ENCODE data around the gene LMAN2. TPM values are rescaled to one million over a fixed set of nuclear protein-coding genes. Genes with fewer than 3 reads are reported as not detected.
"Not testable (repeated sequence)": the region's sequence is repeated elsewhere in the genome, so short reads cannot be mapped to it uniquely, and the experiment has no call there.

The LMAN2 gene
- total RNA-seq, 2 donors from 2014 or later = 159 to 167 TPM

DNA sequence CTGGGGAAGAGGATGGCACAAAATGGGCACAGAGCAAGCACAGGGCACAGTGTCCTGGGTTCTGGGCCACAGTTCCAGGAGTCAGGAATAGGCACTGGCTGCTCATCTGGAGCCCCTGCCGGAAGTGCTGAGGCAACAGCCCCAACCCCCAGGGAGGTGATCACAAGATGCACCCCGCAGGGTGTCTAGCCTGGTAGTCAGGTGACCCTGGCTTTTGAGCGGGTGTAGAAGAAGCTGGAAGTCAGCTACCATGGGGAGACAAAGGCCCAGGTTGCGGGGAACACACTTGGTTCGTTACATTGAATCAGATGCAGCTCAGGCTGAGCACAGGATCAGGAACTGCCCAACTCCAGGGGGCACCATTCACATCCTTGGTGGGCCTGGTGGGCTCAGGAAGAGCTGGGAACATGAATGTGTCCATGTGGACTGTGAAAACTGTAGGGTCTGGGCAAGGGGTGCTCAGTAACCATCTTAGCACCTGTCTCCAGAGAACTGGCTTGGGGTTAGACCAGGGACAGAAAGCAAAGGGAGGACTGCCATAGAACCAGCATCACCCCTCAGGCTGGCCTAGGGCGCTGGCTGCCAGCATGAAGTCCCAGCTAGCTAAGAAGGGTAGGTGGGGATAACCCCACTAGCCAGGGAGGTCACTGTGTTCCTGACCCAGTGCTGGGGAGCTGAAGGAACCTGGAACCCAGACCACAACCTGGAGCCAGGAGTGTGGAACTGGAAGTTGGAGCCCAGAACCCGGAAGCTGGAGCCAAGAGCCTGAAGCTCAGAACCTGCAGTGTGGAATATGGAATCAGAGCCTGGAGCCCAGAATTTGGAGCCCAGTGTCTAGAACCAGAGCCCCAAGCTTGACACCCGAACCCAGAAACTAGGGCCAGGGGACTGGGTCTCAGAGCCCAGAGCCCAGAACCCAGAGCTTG lies 26.6 kb upstream of the LMAN2 start:
- ATAC-seq (ENCODE audit: insufficient number of reproducible peaks, low FRiP score, low read depth) (no peak), DNase-seq (ENCODE audit: low spot score) (no peak)
- Histone ChIP-seq H3K27ac (no peak overlapping the region), H3K4me3 (no peak overlapping the region), H3K27me3 (replicated peaks; ENCODE audit: insufficient read depth) (no peaks in the 10 kb centered on the region), H3K9me3 (no peaks in the 10 kb centered on the region), H3K36me3 (no peaks in the 10 kb centered on the region), H3K4me1 (ENCODE audit: control insufficient read depth in 1 of 2, low read depth in 2 of 2) (no peaks in the 10 kb centered on the region)
- TF ChIP-seq, protein P1, sequence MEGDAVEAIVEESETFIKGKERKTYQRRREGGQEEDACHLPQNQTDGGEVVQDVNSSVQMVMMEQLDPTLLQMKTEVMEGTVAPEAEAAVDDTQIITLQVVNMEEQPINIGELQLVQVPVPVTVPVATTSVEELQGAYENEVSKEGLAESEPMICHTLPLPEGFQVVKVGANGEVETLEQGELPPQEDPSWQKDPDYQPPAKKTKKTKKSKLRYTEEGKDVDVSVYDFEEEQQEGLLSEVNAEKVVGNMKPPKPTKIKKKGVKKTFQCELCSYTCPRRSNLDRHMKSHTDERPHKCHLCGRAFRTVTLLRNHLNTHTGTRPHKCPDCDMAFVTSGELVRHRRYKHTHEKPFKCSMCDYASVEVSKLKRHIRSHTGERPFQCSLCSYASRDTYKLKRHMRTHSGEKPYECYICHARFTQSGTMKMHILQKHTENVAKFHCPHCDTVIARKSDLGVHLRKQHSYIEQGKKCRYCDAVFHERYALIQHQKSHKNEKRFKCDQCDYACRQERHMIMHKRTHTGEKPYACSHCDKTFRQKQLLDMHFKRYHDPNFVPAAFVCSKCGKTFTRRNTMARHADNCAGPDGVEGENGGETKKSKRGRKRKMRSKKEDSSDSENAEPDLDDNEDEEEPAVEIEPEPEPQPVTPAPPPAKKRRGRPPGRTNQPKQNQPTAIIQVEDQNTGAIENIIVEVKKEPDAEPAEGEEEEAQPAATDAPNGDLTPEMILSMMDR (IDR thresholded peaks at IDR 0.05) = no peak

DNA sequence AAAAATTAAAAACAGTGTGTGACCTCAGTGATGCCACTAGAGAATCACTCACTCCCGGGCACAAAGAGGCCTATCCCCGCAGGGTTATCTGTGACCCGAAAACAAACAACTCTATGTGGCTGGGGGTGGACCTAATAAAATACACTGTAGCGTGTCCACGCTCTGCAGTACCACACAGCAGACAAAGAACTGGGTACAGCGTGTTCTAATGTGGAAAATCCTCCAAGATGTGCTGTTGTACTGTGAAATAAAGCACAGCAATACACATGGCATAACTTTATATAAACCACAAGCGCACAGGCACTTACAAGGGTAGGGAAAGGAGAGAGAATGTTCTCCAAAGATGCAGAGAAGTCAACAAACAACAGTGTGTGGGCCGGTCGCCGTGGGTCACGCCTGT lies 24.6 kb upstream of the LMAN2 start:
- Histone ChIP-seq H3K4me3 (no peak overlapping the region), H3K27ac (no peak overlapping the region), H3K4me1 (ENCODE audit: control insufficient read depth in 1 of 2, low read depth in 2 of 2) (peaks cover 0 to 3% of the 10 kb centered on the region in 2 donors), H3K9me3 (no peaks in the 10 kb centered on the region), H3K27me3 (replicated peaks; ENCODE audit: insufficient read depth) (no peaks in the 10 kb centered on the region), H3K36me3 (no peaks in the 10 kb centered on the region)
- no peak for DNase-seq (ENCODE audit: low spot score)
- ATAC-seq (ENCODE audit: insufficient number of reproducible peaks, low FRiP score, low read depth) = no peak
- TF ChIP-seq, protein P1 (IDR thresholded peaks at IDR 0.05) = no peak

DNA sequence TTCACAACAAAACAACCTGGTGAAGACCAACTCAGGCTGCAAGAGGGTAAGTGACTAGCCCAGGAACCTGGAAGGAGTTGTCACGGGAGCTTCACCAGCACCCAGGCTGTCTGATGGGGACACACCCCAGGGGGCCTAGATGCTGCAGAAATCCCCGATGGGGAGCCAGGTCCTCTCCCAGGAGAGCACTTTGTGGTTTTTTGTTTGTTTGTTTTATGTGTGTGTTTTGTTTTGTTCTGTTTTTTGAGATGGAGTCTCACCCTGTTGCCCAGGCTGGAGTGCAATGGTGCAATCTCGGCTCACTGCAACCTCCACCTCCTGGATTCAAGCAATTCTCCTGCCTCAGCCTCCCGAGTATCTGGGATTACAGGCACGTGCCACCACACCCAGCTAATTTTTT lies 24.0 kb upstream of the LMAN2 start:
- DNase-seq (ENCODE audit: low spot score); H3K36me3 ChIP-seq; H3K4me3 ChIP-seq; ATAC-seq (ENCODE audit: insufficient number of reproducible peaks, low FRiP score, low read depth); H3K9me3 ChIP-seq; H3K27me3 ChIP-seq (replicated peaks; ENCODE audit: insufficient read depth); H3K4me1 ChIP-seq (ENCODE audit: control insufficient read depth in 1 of 2, low read depth in 2 of 2); H3K27ac ChIP-seq: not testable (repeated sequence)

DNA sequence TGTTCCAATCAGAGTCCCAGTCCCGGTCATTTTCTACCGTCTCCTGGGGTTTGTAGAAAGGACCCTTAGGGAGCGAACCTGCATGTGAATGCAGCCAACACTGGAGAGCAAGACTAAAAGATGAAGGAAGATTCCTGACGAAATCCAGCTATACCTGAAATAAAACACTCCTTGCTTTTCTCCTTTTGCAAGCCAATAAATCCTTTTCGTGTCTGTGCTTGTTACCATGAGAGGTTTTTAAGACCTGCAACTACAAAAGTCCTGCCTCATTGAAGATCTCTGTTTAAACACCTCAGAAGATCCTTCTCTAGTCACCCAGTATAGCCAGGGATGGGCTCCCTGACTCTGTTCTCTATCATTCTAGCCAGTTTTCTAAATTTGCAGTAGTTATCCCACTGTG lies 22.7 kb upstream of the LMAN2 start:
- no peaks in the 10 kb centered on the region for H3K9me3 ChIP-seq
- H3K4me3 ChIP-seq = no peak overlapping the region
- ATAC-seq (ENCODE audit: insufficient number of reproducible peaks, low FRiP score, low read depth) = no peak
- H3K27me3 ChIP-seq (replicated peaks; ENCODE audit: insufficient read depth) = no peaks in the 10 kb centered on the region
- TF ChIP-seq, protein P1 (IDR thresholded peaks at IDR 0.05) = no peak
- H3K36me3 ChIP-seq = no peaks in the 10 kb centered on the region
- no peak for DNase-seq (ENCODE audit: low spot score)
- no peak overlapping the region for H3K27ac ChIP-seq
- H3K4me1 ChIP-seq (ENCODE audit: control insufficient read depth in 1 of 2, low read depth in 2 of 2) = peaks cover 0 to 3% of the 10 kb centered on the region in 2 donors

DNA sequence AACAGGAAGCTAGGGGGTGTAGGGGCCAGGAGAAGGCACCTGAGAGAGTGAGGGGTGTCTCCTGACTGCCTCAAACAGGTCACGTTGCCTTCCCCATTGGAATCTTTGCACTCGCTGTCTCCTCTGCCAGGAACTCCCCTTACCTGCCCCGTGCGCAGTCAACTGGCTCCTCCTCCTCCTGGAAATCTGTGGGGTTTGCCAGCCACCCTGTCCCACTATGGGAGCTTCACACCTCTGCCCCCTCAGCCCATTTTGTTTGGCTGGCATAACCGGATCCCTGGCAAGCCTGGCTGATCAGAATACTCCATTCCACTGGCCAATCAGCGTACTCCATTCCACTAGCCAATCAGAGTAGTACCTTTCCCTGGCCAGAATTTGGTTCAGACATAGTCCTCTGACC lies 22.3 kb upstream of the LMAN2 start:
- Histone ChIP-seq H3K27ac (no peak overlapping the region), H3K4me3 (no peak overlapping the region), H3K4me1 (ENCODE audit: control insufficient read depth in 1 of 2, low read depth in 2 of 2) (peaks cover 0 to 3% of the 10 kb centered on the region in 2 donors), H3K27me3 (replicated peaks; ENCODE audit: insufficient read depth) (no peaks in the 10 kb centered on the region), H3K9me3 (no peaks in the 10 kb centered on the region), H3K36me3 (no peaks in the 10 kb centered on the region)
- ATAC-seq (ENCODE audit: insufficient number of reproducible peaks, low FRiP score, low read depth) (no peak), DNase-seq (ENCODE audit: low spot score) (no peak)
- TF ChIP-seq, protein P1 (IDR thresholded peaks at IDR 0.05) = no peak

Measured in thoracic aorta (tissue), 2 donors.